Astrocyte of the cerebellum (primary cell): ENCODE measurements around the gene HLA-DPB1.
"Not testable (repeated sequence)": the region's sequence is repeated elsewhere in the genome, so short reads cannot be mapped to it uniquely, and the experiment has no call there.

Experiments used
- DNase-seq: peaks from one replicate; pipeline ENCODE4 v3.0.0-alpha.2; 2011; ENCODE audit warnings: low read depth
- H3K4me3 ChIP-seq: 2 replicates; pipeline ENCODE4 v1.5.1; 2011; ENCODE audit warnings: mild to moderate bottlenecking, low read depth, low read length, moderate library complexity
- in situ Hi-C: cut with HindIII; loops from 2 replicates; pipeline ENCODE4 v1.10.0; 2017; ENCODE audit warnings: low sequenced_read_pairs
- TF ChIP-seq, protein P1 (sequence below): IDR thresholded peaks from 2 replicates; pipeline ENCODE4 v1.5.1; 2012; ENCODE audit warnings: low read length, low read depth, moderate library complexity, mild to moderate bottlenecking; ENCODE audit errors: missing control alignments

The HLA-DPB1 gene

GRCh38 chr6:33095681-33096080, 19.9 kb downstream of the HLA-DPB1 start:
- in situ Hi-C loops = no loop called here
- TF ChIP-seq, protein P1, sequence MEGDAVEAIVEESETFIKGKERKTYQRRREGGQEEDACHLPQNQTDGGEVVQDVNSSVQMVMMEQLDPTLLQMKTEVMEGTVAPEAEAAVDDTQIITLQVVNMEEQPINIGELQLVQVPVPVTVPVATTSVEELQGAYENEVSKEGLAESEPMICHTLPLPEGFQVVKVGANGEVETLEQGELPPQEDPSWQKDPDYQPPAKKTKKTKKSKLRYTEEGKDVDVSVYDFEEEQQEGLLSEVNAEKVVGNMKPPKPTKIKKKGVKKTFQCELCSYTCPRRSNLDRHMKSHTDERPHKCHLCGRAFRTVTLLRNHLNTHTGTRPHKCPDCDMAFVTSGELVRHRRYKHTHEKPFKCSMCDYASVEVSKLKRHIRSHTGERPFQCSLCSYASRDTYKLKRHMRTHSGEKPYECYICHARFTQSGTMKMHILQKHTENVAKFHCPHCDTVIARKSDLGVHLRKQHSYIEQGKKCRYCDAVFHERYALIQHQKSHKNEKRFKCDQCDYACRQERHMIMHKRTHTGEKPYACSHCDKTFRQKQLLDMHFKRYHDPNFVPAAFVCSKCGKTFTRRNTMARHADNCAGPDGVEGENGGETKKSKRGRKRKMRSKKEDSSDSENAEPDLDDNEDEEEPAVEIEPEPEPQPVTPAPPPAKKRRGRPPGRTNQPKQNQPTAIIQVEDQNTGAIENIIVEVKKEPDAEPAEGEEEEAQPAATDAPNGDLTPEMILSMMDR = no peak
- no peak overlapping the region for H3K4me3 ChIP-seq

GRCh38 chr6:33101121-33101737, 25.4 kb downstream of the HLA-DPB1 start:
- H3K4me3 ChIP-seq, DNase-seq, in situ Hi-C loops: not testable (repeated sequence)

More at GRCh38 chr6:33095681-33096080, 19.9 kb downstream of the HLA-DPB1 start:
- no peak for DNase-seq

DNA sequence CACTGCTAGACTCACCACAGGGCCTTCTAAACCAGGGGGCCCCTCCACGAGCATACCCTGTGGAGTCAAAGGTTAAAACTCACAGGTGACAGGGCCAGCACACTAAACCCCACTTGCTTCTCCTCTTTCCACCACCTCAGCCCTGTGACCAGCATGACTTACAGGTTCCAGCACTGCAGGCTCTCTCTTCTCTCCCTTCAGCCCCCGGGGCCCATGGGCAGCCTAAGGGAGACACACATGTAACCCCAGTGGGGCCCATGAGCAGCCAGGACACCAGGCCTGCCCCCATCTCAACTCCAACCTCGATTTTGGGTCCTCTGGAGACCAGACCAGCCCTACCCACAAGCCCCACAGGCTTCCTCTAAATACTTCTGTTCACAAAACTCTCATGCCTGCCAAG, 28.0 kb downstream of the HLA-DPB1 start:
- H3K4me3 ChIP-seq = no peak overlapping the region
- in situ Hi-C loops = no loop called here
- TF ChIP-seq, protein P1 = no peak
- DNase-seq = no peak

GRCh38 chr6:33104887-33105286, 29.1 kb downstream of the HLA-DPB1 start:
- TF ChIP-seq, protein P1 = no peak
- in situ Hi-C loops = no loop called here
- DNase-seq = no peak
- H3K4me3 ChIP-seq = no peak overlapping the region

DNA sequence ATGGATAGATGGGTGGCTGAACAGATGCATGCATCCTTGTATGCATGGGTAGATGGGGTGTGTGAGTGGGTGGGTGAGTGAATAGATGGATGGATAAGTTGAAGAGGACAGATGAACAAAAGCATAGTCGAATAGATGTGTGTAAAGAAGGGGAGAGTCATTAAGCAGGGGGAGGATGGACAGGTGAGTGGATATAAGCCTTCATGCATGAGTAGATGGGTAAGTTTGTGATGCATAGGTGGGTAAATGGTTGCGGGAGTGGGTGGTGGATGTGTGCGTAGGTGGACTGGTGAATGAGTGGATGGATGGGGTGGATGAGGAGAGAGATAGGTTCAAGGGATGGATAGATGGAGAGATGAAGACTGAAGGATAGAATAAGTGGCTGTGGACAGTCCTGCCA, 29.6 kb downstream of the HLA-DPB1 start:
- no peak overlapping the region for H3K4me3 ChIP-seq
- in situ Hi-C loops = no loop called here
- TF ChIP-seq, protein P1 = no peak
- DNase-seq = no peak

- no peak overlapping the region for H3K4me3 ChIP-seq
- in situ Hi-C loops = no loop called here
- TF ChIP-seq, protein P1 = no peak
- DNase-seq = no peak
Observed at GRCh38 chr6:33105916-33106871, 30.4 kb downstream of the HLA-DPB1 start.

- no peak overlapping the region for H3K4me3 ChIP-seq
- no peak for DNase-seq
- in situ Hi-C loops = no loop called here
- TF ChIP-seq, protein P1 = no peak
Observed at GRCh38 chr6:33107641-33108040, 31.9 kb downstream of the HLA-DPB1 start.
